Measurements from ENCODE around the gene C9orf43.
A peak's percentile ranks its signal among the peaks of the same experiment; 100 is the strongest.
"Not testable (repeated sequence)": the region's sequence is repeated elsewhere in the genome, so short reads cannot be mapped to it uniquely, and the experiment has no call there.

Gene C9orf43, protein sequence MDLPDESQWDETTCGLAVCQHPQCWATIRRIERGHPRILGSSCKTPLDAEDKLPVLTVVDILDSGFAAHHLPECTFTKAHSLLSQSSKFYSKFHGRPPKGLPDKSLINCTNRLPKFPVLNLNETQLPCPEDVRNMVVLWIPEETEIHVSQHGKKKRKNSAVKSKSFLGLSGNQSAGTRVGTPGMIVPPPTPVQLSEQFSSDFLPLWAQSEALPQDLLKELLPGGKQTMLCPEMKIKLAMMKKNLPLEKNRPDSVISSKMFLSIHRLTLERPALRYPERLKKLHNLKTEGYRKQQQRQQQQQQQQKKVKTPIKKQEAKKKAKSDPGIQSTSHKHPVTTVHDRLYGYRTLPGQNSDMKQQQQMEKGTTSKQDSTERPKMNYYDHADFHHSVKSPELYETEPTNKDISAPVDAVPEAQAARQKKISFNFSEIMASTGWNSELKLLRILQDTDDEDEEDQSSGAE

GRCh38 chr9:113410207-113410864 lies at the start of gene C9orf43, which contains the start of gene POLE3:
Gene C9orf43 (plus strand): TSS chr9:113410747. CDS start chr9:113413494, 2,747 bp downstream.
Gene POLE3 (minus strand): TSS chr9:113410675. CDS start chr9:113410293, 382 bp downstream.
- peak within 1 kb of the TSS; percentile 95 for H3K4me3 ChIP-seq (ENCODE audit: low read depth, low read length)
- TF ChIP-seq, protein P1, sequence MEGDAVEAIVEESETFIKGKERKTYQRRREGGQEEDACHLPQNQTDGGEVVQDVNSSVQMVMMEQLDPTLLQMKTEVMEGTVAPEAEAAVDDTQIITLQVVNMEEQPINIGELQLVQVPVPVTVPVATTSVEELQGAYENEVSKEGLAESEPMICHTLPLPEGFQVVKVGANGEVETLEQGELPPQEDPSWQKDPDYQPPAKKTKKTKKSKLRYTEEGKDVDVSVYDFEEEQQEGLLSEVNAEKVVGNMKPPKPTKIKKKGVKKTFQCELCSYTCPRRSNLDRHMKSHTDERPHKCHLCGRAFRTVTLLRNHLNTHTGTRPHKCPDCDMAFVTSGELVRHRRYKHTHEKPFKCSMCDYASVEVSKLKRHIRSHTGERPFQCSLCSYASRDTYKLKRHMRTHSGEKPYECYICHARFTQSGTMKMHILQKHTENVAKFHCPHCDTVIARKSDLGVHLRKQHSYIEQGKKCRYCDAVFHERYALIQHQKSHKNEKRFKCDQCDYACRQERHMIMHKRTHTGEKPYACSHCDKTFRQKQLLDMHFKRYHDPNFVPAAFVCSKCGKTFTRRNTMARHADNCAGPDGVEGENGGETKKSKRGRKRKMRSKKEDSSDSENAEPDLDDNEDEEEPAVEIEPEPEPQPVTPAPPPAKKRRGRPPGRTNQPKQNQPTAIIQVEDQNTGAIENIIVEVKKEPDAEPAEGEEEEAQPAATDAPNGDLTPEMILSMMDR (conservative IDR thresholded peaks at IDR 0.05; ENCODE audit: low read depth, low read length): no peak

DNA sequence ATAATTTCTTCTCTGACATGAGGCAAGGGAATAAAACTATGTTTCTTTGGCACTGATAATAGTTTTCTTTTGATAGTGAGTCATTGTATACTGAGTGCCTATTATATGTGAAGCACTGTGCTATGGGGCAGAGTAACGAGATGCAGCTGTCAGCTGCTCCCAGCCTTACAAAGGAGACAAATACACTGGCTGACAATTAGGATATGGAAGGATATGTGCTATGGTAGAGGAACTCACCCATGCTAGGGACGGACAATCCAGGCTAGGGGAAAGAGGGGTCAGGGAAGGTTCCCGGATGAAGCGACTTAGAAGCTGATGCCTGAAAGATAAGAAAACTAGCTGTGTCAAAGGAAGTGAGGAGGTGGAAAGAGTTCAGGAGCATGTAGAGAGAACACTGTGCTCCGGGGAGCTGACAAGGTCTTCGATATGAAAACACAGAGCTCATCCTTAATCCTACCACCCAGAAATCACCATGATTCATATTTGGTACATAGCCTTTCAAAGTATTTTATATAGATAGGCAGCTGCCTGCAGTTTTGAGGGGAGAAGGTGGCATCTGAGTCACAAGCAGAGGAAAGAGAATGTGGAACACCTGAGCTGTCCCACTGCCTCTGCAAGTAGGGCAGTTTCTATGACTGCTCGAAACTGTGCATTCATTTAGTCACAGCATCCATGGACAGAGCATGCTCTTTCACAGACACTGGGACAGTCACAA lies 49.1 kb upstream of the C9orf43 start:
- peak; percentile 45 for DNase-seq (ENCODE audit: low read depth)
- no peak overlapping the region for H3K4me3 ChIP-seq (ENCODE audit: low read depth, low read length)
- TF ChIP-seq, protein P1 (conservative IDR thresholded peaks at IDR 0.05; ENCODE audit: low read depth, low read length): no peak

More at GRCh38 chr9:113410207-113410864, at the start of gene C9orf43, which contains the start of gene POLE3:
- DNase-seq (ENCODE audit: low read depth): peak; percentile 98

DNA sequence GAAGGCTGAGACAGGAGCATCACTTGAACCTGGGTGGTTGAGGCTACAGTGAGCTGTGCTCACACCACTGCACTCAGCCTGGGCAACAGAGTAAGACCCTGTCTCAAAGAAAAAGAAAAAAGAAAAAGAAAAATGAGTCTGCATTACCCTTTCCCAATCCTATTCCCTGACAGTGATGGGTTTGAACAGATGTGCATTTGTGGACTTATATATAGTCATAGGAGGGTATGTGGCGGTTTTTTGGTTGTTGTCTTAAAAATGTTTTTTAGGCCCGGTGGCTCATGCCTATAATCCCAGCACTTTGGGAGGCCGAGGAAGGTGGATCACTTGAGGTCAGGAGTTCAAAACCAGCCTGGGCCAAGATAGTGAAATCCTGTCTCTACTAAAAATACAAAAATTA lies 47.2 kb upstream of the C9orf43 start:
- TF ChIP-seq, protein P1 (conservative IDR thresholded peaks at IDR 0.05; ENCODE audit: low read depth, low read length): no peak
- H3K4me3 ChIP-seq (ENCODE audit: low read depth, low read length): no peak overlapping the region
- DNase-seq (ENCODE audit: low read depth): no peak

GRCh38 chr9:113364951-113365350 lies 45.6 kb upstream of the C9orf43 start:
- no peak overlapping the region for H3K4me3 ChIP-seq (ENCODE audit: low read depth, low read length)
- TF ChIP-seq, protein P1 (conservative IDR thresholded peaks at IDR 0.05; ENCODE audit: low read depth, low read length): no peak
- no peak for DNase-seq (ENCODE audit: low read depth)

GRCh38 chr9:113365652-113366051 lies 44.9 kb upstream of the C9orf43 start:
- not testable (repeated sequence) for H3K4me3 ChIP-seq (ENCODE audit: low read depth, low read length); DNase-seq (ENCODE audit: low read depth)

DNA sequence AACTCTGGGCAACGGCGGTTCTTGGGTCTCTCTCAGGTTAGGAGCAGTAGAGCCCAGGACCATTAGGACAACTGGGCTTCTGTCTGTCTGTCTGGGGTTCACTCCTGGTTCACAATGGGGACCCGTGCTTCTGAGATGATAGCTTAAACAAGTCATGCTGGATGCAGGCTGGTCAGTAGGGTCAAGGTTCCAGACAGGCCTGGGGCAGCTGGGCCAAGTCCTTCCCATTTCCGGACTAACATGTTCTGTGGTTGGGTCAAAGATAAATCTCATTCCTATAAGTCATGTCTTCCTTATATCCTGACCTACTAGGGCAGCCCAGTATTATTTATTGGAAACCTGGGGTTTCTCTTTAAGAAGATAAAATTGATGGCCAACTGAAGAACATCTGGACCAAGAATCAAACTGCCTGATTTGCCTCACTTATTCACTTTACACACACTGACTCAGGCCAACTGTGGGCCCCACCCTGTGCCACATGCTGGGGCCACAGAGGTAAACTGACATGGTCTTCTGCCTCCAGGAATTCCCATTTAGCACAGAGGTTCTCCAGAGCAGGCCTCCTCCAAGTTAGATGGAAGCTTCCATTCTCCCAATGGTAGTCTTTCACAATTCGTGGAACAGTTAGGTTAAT lies 42.1 kb upstream of the C9orf43 start:
- DNase-seq (ENCODE audit: low read depth): no peak
- TF ChIP-seq, protein P1 (conservative IDR thresholded peaks at IDR 0.05; ENCODE audit: low read depth, low read length): no peak
- no peak overlapping the region for H3K4me3 ChIP-seq (ENCODE audit: low read depth, low read length)
